Esophagus squamous epithelium (tissue), 4 donors: ENCODE measurements around the gene IKBKE.

ENCODE experiments used
- CTCF ChIP-seq, 6 experiments: fragments of 450-650 bp in 4 of 6; fragments of 200-600 bp in 2 of 6; sonication (generic) in 2 of 6; IDR thresholded peaks; one replicate each; pipeline ENCODE4 v1.5.1; 2016 to 2019; ENCODE audit warnings: antibody characterized with exemption in 6 of 6, mild to moderate bottlenecking in 4 of 6, moderate library complexity in 4 of 6
- POLR2A ChIP-seq, 4 donors: fragments of 450-650 bp; IDR thresholded peaks; one replicate each; pipeline ENCODE4 v1.6.1; 2017; ENCODE audit warnings: antibody characterized with exemption in 4 of 4, mild to moderate bottlenecking in 4 of 4, moderate library complexity in 3 of 4

DNA sequence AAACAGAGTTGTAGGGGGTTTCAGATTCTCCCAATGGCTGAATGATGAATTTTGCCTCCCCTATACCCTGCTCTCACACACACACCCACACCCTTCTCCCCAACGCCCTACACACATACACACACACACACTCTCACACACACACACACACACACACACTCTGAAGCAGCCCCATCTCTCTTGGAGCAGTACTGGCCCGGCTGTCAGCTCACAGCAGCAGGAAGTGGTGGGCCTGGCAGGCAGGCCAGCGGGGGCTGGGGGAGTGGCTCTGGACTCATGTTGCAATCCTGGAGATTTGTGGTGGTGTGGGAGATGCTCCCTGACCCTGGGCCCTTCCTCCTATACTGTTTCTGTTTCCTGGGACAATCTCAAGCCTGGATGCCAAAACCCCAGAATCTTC lies 2.2 kb downstream of the IKBKE start:
- TF ChIP-seq POLR2A (IDR thresholded peaks at IDR 0.05) (no peak), CTCF (IDR thresholded peaks at IDR 0.05) (no peak)
